Measurements from ENCODE around the gene TBC1D2B. TPM values are rescaled to one million over a fixed set of nuclear protein-coding genes. Genes with fewer than 3 reads are reported as not detected.

Gene TBC1D2B
- total and polyA plus RNA-seq, 2 of the 4 experiments (the other 2 are of a cell fraction) = 17.7 to 28.3 TPM

DNA sequence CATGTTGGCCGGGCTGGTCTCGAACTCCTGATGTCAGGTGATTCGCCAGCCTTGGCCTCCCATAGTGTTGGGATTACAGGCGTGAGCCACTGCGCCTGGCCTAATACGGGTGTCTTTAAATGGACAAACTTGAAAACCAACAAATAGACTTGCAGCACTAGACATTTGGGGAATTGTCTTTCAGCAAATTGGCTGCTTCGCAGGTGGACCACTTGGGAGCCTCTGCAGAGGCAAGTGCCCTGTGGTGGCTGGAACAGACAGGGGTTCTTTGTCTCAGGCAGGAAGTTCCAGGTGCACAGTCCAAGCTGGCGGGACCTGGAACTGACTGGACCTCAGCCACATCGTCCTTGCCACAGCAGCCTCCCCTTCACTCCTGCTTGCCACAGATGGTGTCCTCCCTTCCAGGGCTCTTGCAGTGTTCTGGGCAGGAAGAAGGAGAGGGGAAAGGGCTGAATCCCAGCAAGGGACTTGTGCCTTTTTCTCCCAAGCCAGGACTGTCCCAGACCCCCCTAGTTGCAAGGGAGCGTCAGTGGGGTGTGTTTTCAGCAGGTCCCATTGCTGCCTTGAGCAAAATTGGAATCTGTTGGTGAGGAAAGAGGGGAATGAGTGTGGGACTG lies 94.3 kb downstream of the TBC1D2B start:
- ATAC-seq (ENCODE audit: low read depth) = no peak
- Histone ChIP-seq H2BK120ac (ENCODE audit: low read depth, low read length) (no peak overlapping the region), H3K27me3 (ENCODE audit: control insufficient read depth, insufficient read depth, low read length) (peaks cover 21% of the 10 kb centered on the region), H3K27ac (ENCODE audit: insufficient read depth, low read length) (no peak overlapping the region), H3K18ac (ENCODE audit: low read depth, low read length) (no peak overlapping the region), H2AK5ac (ENCODE audit: low read depth, low read length) (no peak overlapping the region), H3K36me3 (ENCODE audit: control insufficient read depth, insufficient read depth, low read length) (no peaks in the 10 kb centered on the region), H2BK15ac (ENCODE audit: low read depth, low read length) (no peak overlapping the region), H2BK20ac (ENCODE audit: low read depth, low read length) (no peak overlapping the region), H3K4me1 (ENCODE audit: control insufficient read depth, insufficient read depth, low read length) (no peaks in the 10 kb centered on the region; the same call in 1 of the 2 replicates), H4K8ac (ENCODE audit: low read depth in 2 of 2, low read length in 2 of 2) (no peak overlapping the region), H3K56ac (ENCODE audit: extremely low read depth, insufficient read depth, low read length) (no peak overlapping the region), H2AK9ac (replicated peaks; ENCODE audit: low read depth, low read length, poor library complexity) (no peak overlapping the region), H4K20me1 (ENCODE audit: insufficient read depth, low read length) (no peaks in the 10 kb centered on the region; the same call in 1 of the 2 replicates), H3K4ac (ENCODE audit: low read depth, low read length) (no peak overlapping the region), H4K5ac (ENCODE audit: low read depth, low read length) (no peak overlapping the region), H3K23ac (ENCODE audit: low read depth, low read length) (no peak overlapping the region), H3K4me3 (ENCODE audit: insufficient read depth, low read depth, low read length) (no peak overlapping the region), H3K4me2 (ENCODE audit: low read depth, low read length) (no peak overlapping the region), H3K9ac (ENCODE audit: low read depth, low read length) (no peak overlapping the region), H4K91ac (ENCODE audit: insufficient read depth, low read depth, low read length) (no peak overlapping the region), H3K14ac (replicated peaks; ENCODE audit: low read depth, low read length) (no peak overlapping the region), H3K79me1 (ENCODE audit: low read depth in 1 of 2, low read length in 2 of 2) (no peaks in the 10 kb centered on the region), H2BK5ac (ENCODE audit: low read depth, low read length, poor library complexity, severe bottlenecking) (no peak overlapping the region), H2AFZ (replicated peaks; ENCODE audit: low read length, poor library complexity) (no peak overlapping the region), H3K9me1 (ENCODE audit: insufficient read depth, low read length) (no peaks in the 10 kb centered on the region), H3K9me3 (ENCODE audit: control insufficient read depth, insufficient read depth, low read length) (no peaks in the 10 kb centered on the region)
- TF ChIP-seq CHD1 (IDR thresholded peaks at IDR 0.05; ENCODE audit: low read depth, low read length) (no peak), FOS (IDR thresholded peaks at IDR 0.05; ENCODE audit: low read depth, low read length) (no peak), BHLHE40 (IDR thresholded peaks at IDR 0.05; ENCODE audit: low read depth, low read length) (no peak)
- no peak for DNase-seq
- dilution Hi-C loops (cut with HindIII; ENCODE audit: low sequenced_read_pairs, unreplicated experiment) = no loop called here
- intact Hi-C loops (cut with micrococcal nuclease) = no loop called here
- POLR2A ChIA-PET (ENCODE audit: unreplicated experiment) = no interaction called here
- 94% methylated on average over 3 of the region's 10 CpGs; no CpG with 5 or more reads in 1 of the 2 experiments for WGBS, 2 experiments (ENCODE audit: extremely low coverage in 2 of 2, insufficient read length in 1 of 2)
- CTCF ChIA-PET = no interaction called here
- BruUV-seq (replicated peaks) = no TSS peak
- in situ Hi-C loops (cut with MboI; ENCODE audit: low sequenced_read_pairs) = no loop called here

Data from IMR-90 (cell line).